NCI-H2196 (cell line): ENCODE measurements around the gene ANGPTL2.
A peak's percentile ranks its signal among the peaks of the same experiment; 100 is the strongest.
"Not testable (repeated sequence)": the region's sequence is repeated elsewhere in the genome, so short reads cannot be mapped to it uniquely, and the experiment has no call there.

ENCODE experiments used
- DNase-seq: peaks from one replicate; lab custom pipeline; 2025; ENCODE audit not compliant: unreplicated experiment; lab: John Stamatoyannopoulos, UW

Gene ANGPTL2

GRCh38 chr9:127154390-127155191 is 32.2 kb upstream of the ANGPTL2 start:
- peak; percentile 40 for DNase-seq

GRCh38 chr9:127154003-127154389 is 31.6 kb upstream of the ANGPTL2 start:
- no peak for DNase-seq

DNA sequence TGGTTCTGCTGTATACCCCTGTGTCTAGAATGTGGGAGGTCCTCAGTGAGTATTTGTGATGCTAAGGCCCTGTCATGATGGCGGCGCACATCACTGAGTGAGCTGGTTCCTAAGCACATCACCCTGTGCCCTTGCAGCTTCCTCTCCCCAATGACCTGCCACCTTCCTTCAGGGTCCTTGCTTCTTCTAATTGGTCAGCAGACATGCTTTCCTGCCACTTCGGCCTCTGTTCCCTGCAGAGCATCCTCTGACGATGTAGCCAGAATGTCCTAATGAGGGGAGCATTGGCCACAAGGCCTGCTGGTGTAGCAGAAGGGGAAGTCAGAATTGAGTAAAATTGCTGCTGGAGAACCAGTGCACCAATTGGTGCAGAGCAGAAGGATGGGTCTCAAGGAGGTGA is 31.1 kb upstream of the ANGPTL2 start:
- no peak for DNase-seq

DNA sequence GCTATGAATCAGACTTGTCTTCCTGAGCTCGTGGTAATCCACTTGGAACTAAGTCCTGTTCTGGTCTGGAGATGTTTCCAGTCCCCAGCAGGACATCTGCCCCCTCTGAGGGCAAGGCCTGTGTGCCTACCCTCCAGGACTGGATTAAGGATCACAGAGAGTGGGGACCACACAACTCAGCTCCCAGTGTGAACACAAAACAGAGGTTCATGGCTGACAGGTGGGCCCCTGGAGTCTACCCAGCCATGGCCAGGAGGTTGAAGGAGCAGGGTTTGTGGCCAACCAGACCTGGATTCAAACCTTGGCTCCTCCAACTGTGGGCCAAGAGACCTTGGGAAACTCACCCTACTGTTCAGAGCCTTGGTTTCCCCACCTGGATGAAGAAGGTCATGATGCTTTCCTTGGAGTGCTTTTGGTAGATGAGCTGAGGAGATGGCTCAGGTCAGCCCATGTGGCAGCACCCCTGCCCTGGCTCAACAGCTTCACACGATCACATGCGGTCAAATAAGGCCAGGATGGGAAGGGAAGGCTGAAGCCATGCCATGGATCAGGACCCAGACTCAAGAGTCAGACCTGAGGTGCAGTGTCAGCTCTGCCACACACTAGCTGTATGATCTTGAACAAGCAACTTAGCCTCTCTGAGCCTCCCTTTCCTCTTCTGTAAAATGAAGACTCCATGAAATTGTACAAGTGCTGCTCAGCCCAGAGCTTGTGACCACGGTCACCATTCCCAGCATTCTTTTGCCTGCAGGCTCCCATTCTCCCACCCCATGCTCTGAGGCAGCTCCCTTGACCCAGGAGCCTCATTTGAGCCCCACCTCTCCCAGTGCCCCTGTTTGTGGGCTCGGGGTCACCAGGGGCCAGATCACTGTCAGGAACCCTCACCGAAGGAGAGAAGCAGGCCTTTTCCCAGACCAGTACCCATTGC is 27.3 kb upstream of the ANGPTL2 start:
- DNase-seq, result no peak

GRCh38 chr9:127149010-127149409 is 26.6 kb upstream of the ANGPTL2 start:
- no peak for DNase-seq

DNA sequence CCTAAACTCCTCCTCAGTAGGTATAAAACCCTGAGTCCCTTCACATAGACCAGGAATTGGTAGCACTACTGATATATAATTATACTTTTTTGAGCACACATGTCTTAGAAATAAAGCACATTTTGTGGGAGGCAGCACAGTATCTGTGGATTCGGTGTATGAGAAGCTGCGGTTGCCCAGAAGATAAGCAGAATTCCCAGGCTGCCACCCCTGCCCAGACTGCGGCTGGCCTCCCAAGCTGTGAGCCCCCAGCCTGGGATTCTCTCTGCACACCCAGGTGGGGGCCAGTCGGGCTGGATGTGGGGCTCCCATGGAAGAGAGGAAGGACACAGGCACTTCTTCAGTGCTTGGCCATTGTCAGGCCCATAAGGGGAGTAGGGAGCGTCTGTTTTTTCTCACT is 25.6 kb upstream of the ANGPTL2 start:
- no peak for DNase-seq

DNA sequence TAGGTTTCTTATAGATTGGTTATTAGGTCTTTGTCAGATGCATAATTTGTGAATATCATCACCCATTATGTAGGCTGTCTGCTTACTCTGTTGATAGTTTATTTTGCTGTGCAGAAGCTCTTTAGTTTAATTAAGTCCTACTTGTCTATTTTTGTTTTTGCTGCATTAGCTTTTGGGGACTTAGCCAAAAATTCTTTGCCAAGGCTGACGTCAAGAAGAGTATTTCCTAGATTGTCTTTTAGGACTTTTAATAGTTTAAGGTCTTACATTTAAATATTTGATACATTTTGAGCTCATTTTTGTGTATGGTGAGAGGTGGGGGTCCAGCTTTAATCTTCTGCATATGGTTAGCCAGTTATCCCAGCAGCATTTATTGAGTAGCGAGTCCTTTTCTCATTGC is 24.8 kb upstream of the ANGPTL2 start:
- no peak for DNase-seq

DNA sequence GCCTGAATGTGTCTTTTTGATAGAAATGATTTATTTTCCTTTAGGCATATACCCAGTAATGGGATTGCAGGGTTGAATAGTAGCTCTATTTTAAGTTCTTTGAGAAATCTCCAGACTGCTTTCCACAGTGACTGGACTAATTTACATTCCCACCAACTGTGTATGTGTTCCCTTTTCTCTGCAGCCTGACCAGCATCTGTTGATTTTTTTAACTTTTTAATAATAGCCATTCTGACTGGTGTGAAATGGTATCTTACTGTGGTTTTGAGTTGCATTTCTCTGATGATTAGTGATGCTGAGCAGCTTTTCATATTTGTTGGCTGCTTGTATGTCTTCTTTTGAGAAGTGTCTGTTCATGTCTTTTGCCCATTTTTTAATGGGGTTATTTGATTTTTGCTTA is 24.4 kb upstream of the ANGPTL2 start:
- DNase-seq, result not testable (repeated sequence)

DNA sequence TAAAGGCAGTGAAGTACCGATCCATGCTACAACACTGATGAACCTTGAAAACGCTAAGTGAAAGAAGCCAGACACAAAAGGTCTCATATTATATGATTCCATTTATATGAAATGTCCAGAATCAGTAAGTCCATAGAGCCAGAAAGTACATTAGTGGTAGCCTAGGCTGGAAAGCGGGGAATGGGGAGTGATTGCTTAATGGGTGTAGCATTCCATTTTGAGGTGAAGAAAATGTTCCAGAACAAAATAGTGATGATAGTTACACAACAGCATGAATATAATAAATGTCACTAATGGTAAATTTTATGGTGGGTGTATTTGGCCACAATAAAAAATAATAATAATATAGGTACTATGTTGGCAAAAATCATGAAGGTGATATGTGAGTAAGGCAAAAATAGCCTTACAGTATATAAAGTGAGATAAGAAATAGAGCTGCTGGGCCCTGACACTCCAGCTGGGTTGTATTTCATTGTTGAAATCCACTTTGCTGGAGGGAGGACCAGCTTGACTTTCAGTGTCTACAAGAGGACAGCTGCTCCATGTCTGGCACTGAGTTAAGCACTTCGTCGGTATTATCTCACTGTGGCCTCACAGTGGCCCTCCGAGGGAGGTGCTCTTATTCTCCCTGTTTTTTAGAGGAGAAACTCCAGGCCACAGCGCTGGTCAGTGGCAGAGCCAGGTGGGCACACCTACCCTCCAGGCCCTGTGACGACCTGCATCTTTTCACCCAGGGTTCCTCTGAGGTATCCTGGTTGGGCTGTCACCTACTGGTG is 22.4 kb upstream of the ANGPTL2 start:
- DNase-seq, result peak; percentile 37

- DNase-seq, result no peak
Observed at GRCh38 chr9:127143920-127144465, 21.6 kb upstream of the ANGPTL2 start.

DNA sequence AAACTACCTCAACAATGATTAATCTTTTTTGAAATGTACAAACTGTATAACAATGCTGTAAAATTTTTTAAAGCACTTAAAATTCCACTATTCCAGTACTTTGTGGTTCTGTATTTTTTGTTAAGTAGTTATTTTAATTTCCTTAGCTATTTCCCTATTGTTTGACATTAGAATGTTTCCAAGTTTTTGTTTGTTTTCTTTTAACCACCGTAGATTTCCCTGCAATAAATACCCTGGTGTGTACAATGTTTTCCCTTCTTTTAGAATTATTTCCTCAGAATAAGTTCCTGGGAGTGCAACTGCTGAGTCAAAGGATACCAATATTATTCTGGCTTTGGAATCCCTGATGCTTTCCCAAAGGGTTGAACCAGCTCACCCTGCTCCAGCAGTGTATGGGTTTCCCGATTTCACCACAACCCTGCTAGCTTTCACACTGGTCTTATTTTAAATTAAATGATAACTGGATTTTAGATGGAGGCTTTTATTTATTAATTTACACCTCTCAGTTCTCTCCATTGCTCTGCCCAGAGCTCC is 20.6 kb upstream of the ANGPTL2 start:
- no peak for DNase-seq

GRCh38 chr9:127142291-127142690 is 19.9 kb upstream of the ANGPTL2 start:
- no peak for DNase-seq

DNA sequence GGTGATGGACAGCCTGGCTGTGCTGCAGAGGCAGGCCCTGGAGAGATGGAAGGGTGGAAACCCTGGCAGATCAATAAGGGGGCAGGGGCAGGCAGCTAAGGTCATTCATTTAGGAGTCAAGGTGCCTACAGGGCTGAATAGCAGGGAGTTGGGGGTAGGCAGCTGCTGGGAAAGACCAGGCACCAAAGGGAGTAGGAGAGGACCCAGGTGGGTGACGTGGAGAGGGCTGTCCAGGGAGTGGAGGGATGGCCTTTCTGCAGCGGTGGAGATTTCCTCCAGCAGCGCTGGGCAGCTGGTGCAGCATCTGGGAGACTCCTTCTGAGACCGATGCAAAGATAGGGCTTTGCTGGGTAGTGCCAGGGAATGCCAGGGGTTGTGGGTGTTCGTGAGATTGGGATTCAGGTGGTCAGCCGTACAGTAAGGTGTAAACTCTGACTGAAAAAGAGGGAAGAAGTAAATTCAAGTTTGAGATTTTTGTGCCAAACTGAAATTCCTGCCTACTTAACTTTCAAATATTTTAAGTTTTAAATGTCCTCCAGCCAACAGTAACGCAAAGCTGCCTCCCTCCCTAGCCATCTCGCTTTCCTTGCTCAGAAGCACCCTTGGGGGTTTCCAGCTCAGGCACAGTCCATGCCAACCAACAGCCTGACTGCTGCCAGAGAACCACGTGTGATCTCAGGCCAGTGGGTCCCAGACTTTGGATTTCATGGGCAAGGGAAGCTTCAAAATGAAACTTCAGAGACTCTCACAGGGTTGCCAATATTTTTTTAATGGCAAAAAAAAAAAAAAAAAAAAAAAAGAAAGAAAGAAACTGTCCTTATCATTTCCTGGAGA is 18.6 kb upstream of the ANGPTL2 start:
- no peak for DNase-seq

DNA sequence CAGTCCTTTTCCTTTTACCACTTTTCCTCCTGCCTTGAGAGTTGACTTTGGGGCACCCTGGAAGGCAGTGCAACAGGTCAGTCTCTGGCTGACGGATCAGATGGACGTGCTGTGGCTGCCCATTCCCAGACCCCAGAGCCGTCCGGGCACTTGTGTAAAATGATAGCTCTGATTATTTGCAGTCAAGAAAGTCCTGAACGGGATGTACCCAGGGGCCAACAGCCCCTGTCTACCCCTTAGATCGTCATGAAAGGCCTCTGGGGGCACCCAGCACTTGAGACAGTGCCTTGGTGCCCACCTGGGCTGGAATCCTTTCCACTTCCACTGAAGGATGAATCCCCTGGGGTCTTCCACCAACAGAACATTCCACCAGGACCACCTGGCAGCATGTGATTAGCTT is 17.7 kb upstream of the ANGPTL2 start:
- DNase-seq, result no peak

- DNase-seq, result no peak
Observed at GRCh38 chr9:127139775-127140174, 17.3 kb upstream of the ANGPTL2 start.

DNA sequence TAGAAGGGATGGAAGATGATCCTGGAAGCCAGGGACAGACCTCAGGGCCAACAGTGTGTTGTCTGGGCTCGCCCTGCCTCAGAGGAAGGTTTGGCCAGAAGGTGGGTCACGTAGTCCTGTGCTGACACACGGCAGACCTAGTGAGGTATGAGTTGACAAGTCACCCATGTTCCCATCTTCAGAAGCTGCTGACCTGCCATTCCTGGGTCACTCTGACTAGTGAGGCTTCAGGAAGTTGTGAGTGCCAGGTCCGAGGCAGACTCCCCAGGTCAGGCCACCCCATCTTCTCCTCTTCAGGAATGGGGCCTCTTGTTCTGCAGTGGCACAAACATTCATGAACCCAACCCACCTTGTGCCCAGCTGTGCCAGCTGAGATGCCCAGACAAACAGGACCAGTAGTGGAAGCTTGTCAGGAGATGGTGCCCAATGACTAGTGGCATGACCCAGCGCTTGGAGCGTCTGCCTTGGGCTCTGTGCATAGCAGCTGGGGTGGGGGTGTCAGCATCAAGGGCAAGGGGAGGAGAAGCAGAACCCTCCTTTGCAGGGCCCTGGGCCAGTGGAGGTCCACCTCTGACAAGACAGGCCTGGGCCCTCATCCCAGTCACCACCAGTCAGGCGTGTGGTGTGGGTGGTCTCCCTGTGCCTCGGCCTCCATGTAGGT is 16.8 kb upstream of the ANGPTL2 start:
- DNase-seq, result no peak

GRCh38 chr9:127138444-127138843 is 16.0 kb upstream of the ANGPTL2 start:
- DNase-seq, result no peak

GRCh38 chr9:127137640-127138360 is 15.4 kb upstream of the ANGPTL2 start:
- DNase-seq, result no peak
